CD4-positive, alpha-beta T cell treated with Interleukin-21 for 1 hour (primary cell): ENCODE measurements around the gene GRK5.

Source experiments
- DNase-seq: peaks from one replicate; pipeline ENCODE4 v3.0.0-alpha.2; 2020

GRK5 gene

DNA sequence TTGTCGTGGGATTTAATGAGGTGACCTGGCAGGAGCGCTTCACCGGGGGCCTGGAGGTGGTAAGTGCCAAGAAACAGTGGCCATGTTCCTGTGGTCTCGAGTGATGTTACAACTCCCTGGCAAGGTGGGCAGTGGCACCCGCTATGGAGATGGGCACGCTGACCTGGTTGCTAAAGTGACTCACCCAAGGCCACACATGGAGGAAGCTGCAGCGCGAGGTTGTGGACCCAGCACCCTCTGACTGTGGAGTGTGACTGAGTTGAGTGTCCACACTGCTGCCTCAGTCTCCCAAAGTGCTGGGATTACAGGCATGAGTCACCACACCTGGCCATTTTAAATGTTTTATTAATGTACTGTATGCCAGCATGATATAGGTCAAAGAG lies 261.9 kb downstream of the GRK5 start:
- DNase-seq: no peak

DNA sequence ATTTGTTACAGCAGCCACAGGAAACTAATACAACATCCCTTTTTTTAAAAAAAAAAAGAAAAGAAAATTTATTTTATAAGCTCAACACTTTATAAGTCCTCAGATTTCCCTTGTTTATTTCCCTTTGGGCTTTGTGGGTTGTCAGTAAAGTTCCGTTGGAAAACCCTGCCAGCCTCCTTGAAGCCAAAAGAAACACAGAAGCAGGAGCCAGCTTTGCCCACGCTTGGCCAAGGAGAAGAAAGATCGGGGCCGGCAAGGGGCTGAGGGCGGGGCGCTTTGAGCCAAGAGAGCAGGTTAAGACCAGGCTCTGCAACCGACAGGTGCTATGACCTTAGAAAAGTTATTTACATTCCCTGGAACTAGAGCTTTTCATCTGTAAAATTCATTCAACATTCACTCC lies 262.5 kb downstream of the GRK5 start:
- no peak for DNase-seq

DNA sequence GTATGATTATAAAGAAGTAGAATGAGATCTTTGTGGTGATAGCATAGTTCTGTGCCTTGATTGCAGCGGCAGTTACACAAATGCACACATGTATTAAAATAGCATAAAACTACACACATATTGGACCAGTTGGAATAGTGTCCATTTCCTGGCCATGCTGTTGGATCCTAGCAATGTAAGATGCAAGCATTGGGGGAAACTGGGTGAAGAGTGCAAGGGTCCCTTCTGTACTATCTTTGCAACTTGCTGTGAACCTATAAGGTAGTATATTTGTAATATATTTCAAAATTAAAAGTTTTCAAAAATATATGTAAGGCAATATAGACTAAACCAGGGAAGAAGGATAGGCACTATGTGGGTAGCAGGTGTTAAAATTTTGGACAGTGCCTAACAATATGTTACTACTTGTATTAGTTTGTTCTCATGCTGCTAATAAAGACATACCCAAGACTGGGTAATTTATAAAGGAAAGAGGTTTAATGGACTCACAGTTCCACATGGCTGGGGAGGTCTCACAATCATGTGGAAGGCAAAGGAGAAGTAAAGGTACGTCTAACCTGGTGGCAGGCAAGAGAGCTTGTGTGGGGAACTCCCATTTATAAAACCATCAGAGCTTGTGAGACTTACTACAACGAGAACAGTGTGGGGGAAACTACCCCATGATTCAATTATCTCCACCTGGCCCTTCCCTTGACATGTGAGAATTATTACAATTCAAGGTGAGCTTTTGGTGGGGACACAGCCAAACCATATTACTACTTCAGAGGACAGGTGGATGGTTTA lies 263.7 kb downstream of the GRK5 start:
- no peak for DNase-seq

DNA sequence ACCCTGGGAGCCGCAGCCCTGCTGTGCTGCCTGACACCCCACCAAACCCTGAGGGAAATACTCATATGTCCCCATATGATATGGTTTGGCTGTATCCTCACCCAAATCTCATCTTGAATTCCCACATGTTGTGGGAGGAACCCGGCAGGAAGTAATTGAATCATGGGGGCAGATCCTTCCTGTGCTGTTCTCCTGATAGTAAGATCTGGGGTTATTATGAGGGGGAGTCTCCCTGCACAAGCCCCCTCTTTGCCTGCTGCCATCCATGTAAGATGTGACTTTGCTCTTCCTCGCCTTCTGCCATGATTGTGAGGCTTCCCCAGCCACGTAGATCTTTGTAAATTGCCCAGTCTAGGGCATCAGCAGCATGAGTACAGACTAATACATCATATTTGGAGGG lies 266.4 kb downstream of the GRK5 start:
- no peak for DNase-seq

DNA sequence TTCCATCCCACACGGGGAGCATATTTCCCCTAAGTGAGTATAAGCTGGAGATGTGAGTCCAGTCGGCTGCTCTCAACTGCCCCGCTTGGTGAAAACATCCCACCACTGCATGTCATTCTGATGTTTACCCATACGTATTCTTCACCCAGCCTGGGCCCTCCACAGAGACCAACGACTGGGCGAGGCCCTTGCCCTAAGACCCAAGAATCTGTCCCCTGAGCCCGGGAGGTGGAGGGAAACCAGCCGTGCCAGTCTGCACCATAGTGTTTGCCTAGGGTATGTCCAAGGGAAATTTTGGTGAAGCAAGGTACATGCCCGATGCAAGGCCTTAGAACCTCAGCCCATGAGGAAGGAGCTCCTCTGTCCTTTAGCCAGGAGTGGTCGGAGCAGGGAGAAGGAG lies 267.2 kb downstream of the GRK5 start:
- no peak for DNase-seq

DNA sequence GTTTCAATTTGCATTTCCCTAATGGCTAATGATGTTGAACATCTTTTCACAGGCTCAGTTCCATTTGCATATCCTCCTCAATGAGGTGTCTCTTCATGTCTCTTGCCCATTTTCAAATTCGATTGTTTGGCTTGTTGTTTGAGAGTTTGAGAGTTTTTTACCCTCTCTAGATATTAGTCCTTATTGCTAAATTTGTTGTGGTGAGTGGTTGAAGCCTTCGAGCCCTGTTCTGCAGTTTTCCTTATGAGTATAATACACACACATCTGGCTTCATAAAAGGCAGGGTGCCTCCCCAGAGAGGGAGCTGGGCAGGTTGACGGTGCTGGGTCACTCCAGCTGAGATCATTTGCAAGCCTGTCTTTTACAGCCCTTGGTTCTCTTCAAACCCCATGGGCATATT lies 270.1 kb downstream of the GRK5 start:
- no peak for DNase-seq

DNA sequence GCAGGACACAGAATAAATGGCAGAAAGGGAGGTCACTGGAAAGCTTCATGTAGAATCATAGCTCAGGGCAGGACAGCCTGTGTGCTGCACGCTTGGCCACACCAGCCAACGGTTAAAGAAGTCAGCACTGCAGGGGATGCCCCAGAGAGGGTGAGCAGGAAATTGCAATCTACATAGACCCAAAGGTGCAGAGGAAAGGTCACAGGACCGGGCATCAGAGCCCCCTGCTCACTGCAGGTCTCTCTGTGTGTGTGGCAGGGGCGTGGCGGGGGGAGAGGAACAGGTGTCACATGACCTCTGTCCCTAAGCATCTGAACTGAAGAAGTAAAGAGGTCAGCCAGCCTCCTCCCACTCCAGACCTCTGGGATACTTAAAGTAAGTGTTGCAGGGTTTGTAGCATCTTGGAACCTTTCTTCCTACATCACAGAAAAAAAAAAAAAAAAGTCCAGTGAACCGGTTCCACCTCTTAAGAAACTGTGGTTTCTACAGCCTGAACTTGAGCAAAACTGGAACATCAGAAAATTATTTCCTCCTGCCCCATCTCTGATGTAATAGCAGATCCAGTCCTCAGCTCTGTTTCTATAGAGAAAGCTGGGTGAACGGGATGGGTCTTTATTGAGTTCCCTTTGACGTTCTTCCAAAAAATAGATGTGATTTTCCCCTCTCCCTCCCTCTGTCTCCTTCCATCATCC lies 270.9 kb downstream of the GRK5 start:
- peak; percentile 17 for DNase-seq

DNA sequence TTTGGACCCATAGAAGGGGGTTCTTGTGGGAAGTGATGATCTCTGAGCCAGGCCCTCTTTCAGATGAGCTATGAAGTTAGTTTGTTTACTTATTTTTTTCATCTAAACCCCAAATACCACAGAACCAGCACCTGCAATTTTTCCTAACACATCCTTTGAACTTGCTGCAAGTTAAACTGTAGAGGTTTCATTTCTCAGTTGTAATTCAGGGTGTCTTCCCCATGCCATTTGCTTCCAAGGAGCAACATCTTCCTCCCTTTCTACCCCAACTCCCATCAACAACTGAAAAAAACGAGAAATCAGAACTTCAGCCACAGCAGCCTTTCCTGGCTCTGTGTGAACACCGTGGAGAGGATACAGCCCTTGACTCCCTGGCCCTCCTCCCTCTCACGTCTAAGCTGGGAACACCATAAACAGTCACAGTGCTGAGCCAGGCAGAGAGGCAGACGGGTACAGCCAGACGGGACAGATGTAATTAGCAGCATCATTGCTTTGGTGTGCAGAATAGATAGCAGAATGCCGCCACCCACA lies 271.5 kb downstream of the GRK5 start:
- DNase-seq: no peak

DNA sequence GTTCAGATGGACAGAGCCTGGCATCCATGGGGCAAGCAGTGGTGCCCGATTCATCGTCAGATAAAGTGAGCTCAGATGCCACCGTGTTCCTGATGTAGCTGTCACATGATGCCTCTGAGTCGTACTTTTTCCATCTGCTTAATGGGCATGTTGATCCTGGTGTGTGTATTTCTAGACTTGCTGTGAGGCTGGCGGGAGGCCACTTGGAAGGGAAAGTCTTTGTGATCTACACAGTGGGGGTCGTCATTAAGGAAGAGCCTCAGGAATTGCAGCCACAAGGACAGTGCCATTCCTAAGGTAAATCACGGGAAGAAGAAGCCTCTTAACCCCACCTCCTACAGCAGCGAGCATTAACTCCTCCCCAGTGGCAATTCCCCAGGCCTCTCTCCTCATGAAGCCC lies 272.2 kb downstream of the GRK5 start:
- no peak for DNase-seq

DNA sequence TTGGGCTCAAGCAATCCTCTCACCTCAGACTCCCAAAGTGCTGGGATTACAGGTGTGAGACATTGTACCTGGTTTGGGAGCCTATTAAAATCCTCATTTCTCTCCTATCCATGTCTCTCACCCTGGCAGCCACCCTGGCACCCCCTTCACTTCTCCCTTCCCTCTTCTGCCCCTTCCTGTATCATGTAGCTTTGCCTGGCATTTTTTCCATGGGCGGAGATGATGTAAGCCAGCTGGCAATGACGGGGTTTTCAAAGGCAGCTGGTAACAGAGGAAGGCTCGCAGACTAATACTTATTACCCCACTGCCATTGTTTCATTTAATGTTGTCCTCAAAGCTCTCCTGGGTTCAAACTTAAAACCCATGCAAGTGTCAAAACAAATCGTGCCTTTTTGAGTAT lies 273.3 kb downstream of the GRK5 start:
- no peak for DNase-seq

DNA sequence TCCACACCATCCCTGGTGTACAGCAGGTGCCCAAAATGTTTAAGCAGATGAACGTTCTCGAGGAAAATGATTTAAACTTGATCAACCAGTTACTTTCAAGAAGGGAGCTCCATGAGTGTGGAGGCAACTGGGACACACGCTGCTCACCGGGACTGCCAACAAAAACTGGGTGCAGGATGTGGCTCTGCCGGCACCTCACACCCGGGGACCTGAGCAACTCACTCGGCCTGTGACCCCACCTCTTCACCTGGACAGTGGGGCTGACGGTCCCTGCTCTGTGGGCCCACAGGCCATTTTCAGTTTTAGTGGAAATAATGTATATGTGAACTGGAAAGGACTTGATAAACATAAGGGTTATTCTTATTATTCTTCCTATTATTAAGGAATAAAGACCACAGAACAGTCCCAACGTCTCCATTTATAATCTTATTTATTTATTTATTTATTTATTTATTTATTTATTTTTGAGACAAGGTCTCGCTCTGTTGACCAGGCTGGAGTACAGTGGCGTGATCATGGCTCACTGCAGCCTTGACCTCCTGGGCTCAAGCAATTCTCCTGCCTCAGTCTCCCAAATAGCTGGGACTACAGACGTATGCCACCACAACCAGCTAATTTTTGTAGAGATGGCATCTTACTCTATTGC lies 274.5 kb downstream of the GRK5 start:
- DNase-seq: no peak

DNA sequence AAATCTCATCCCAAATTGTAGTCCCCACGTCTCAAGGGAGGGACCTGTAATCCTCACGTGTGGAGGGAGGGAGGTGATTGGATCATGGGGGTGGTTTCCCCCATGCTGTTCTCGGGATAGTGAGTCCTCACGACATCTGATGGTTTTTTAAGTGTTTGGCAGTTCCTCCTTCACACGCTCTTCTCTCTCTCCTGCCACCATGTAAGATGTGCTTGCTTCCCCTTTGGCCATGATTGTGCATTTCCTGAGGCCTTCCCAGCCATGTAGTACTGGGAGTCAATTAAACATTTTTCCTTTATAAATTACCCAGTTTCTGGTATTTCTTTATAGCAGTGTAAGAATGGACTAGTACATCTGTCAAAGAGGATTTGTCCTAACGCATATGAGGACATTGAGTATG lies 275.6 kb downstream of the GRK5 start:
- no peak for DNase-seq

DNA sequence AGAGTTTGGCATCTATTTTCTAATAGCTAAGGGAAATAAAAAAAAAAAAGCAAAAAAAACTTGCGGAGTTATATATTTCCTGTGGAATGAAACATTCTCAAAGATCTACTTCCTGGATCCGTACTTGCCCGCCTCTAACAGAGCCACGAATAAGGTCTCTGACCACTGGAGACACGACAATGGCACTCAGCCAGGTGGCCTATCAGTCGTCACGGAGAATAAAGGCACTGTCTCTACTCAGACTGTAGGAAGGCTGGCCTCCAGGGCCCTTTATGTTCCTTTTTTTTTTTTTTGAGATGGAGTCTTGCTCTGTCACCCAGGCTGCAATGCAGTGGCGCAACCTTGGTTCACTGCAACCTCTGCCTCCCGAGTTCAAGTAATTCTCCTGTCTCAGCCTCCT lies 276.5 kb downstream of the GRK5 start:
- DNase-seq: no peak

DNA sequence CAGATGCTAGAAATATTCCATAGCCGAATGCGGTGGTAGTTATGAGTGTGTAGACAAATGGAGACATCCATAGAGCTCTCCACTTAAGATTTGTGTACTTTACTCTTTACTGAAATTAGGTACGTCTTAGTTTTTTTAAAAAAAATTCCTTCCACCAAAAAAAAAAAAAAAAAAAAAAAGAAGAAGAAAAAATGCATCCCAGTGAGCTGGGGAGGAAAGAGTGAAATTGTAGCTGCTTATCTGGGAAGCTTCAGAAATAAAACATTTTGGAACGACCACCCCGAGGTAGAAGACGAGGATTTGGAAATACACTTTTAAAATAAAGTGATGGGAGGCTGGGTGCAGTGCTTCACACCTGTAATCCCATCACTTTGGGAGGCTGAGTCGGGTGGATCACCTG lies 281.3 kb downstream of the GRK5 start:
- DNase-seq: no peak

DNA sequence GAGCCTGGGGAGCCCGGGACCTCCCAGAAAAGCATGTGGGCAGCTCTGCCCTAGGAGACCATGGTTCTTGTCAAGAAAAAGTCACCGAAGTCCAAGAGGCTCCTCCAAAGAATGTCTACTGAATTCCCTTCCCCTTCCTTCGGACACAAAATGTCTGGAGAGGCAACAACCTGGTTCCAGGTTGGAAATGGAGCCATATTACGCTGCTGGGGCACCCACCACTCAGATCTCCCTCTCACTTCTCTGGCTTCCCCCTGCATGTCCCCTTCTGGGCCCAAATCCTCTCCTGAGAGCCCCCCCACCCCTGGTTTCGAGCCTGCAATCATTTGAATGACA lies 282.6 kb downstream of the GRK5 start:
- no peak for DNase-seq

DNA sequence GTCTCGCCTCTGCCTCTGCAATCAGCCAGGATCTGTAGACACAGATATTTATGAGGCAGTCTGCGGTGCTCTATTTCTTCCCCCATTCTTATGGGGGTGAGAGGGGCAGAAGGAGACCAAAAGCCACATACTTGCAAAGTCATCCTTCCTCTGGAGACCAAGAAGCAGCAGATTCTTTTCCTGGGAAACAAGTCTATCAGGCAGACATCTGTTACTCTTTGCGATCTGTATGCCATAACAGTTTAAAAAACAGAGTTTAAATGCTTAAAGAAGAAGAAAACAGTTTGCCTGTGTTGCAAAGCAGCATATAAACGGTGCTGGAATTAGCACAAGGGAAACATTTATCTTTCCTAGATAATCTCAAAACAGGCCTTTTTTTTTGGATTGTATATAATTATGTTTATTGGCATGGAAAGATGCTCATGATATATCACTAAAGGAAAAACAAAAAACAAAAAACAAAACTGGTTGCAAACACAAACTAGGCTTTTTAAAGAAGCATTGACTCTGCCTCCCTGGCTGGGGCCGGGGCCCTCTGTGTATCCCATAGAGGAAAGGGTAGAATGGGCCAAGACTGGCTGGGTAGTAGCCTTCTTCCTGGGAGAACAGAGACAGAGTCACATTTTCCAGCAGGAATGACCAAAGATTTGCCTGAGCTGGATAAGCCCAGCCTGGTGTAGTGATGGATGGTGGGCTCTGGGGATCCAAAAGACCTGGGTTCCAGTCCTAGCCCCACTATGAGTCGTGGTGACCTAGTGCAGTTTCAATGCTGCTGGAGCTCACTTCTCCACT lies 284.8 kb downstream of the GRK5 start:
- DNase-seq: no peak

DNA sequence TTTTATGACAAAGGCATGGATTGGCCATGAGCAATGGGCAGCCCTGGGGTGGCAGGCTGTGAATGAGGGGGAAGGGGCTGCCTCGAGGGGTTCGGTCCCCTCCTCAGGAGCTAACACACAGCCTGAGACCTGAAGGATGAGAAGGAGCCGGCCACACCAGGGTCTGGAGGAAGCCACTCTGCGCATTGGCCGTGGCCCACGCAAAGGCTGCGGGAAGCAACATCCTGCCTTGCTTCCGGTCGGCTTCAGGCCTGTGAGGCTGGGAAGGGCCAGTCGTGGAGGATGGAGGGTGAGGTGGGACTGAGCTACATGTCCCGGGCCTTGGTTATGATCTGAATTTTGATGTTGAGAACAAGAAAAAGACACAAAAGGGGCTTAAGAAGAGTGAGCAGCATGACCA lies 285.8 kb downstream of the GRK5 start:
- no peak for DNase-seq

DNA sequence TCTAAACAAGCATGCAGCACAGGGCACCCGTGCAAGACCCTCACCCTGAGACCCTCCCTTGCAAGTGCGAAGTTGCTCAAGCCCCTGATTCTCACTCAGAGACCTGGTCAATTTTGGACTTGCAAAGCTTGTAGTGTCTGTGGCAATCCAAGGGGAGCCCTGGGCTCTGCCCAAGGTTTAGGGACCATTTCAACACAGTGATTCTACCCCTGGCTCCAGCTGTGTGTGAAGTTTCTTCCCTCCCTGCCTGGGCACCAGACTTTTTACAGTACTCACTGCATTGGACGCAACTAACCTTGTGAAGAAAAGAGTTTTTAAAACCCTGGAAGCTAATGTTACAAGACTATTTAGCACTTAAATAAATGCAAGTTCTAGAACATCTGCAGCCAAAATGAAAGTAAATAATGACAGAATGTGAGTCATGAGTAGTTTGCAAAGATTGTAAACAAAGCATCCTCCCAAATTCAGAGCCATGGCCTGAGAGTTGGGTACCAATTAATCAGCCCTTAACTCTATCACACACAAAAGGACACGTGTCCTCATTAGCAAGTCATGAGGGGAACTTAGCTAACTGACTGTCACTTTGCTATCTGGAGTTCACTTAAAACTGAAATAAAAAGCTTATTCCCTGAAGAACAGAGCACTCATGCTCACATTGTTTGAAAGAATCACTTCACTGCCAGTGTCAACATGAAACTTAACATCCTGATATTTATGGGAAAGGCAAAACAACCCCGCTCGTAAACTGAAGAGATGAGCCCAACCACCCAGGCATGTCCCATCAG lies 287.1 kb downstream of the GRK5 start:
- no peak for DNase-seq

DNA sequence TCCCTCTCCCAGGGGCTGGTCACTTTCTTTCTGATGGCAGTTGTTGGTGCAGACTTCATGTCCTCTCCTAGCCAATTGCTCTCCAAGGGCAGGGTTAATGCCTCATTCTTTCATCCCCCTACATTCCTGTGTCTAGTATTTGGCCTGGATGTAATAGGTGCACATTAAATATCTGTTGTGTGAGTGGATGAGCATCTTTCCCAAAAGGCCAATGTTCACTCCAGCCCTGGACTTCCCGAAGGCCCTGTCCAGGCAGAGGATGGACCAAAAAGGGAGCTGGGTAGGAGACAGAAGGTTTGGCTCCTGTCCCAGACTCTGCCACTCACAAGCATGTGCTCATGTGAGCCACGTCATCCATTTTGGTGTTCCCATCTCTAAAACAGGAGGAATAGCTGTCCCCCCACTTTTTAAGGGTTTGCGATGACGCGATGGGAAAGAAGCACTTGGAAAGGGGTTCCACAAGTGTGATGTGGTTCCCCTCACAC lies 287.7 kb downstream of the GRK5 start:
- no peak for DNase-seq

DNA sequence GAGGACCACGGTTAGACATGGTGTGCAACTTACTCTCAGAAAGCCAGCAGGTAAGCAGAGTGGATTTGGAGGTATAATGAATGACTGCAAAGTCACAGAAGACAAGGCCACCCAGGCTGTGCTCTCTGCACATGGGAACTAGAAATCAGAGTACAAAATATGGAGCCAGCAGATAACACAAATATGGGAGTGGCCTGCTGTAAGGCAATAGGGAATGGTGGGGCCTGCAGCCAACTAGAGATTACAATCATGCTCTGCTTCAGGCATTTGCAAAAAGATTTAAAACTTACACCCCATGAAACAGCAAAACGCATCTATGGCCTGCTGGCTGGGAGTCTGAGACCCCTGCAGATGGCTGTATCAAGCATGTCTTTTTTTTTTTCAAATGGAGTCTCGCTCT lies 288.2 kb downstream of the GRK5 start:
- no peak for DNase-seq

DNA sequence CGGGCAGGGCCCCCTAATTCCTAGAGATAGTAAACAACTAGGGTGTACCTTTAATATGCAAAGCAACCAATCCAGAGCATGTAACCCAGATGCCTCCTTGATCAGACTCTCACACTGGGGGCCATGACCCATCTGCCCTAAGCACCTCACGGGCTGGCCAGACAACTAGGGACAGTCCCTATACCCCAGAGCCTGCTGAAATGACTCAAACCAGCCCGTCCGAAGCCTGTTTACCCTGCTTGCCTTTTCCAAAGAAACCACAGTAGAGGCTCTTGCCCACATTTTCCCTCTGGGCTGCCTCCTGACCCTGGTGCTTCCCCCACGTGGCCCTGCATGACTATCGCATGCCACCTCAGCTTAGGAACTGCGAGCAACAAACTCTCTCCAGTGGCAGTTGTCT lies 288.9 kb downstream of the GRK5 start:
- DNase-seq: no peak

DNA sequence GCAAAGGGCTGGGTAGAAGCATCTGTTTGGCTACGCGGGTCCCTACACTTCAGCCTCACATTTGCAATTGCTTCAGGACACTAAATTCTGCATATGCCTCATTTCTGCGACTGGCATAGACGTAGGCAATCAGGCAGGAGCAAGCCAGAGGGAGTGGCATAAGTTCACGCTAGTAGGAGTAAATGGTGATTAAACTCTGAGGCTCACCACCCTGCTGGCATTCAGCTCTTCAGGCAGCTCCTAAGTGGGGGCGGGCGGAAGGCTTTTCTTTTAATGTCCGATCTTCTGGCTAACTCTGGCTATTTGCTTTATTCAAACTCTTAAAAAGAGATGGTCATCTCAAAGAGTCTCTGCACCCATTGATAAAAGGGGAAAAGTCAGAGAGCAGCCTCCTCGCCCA lies 289.9 kb downstream of the GRK5 start:
- DNase-seq: no peak
